Endothelial cell of umbilical vein (primary cell): ENCODE data around the gene GRK5. TPM values are rescaled to one million over a fixed set of nuclear protein-coding genes. Genes with fewer than 3 reads are reported as not detected.

ENCODE experiments used
- BruUV-seq: library from RNA; stranded (reverse); fragments of 400-500 nt; replicated peaks from 2 replicates; lab custom pipeline; 2021; lab: Mats Ljungman, UMichigan
- CTCF ChIA-PET: fragments of 300-600, 350-600 bp; sonication (Branson Sonifier 250); formaldehyde crosslinking; loops from one replicate; lab custom pipeline; 2021; ENCODE audit warnings: antibody characterized with exemption, inconsistent platforms; lab: Charles Lee
- POLR2A ChIA-PET: fragments of 300-600, 350-600 bp; sonication (Branson Sonifier 250); formaldehyde crosslinking; loops from one replicate; lab custom pipeline; 2021; ENCODE audit warnings: antibody characterized with exemption, inconsistent platforms; lab: Charles Lee
- DNase-seq: peaks from one replicate; pipeline ENCODE4 v3.0.0-alpha.2; 2011; ENCODE audit warnings: low read depth, low spot score
- FAIRE-seq: peaks from 2 replicates; lab custom pipeline; 2011; peaks lifted over from hg19 to GRCh38; lab: Jason Lieb, UNC
- H2AFZ ChIP-seq: 2 replicates; pipeline ENCODE4 v1.6.0; 2012; ENCODE audit warnings: low read depth, low read length, control low read depth, inconsistent platforms
- H3K27ac ChIP-seq: 2 replicates; pipeline ENCODE4 v1.5.1; 2011; ENCODE audit warnings: low read depth, mild to moderate bottlenecking, control low read depth, low read length, moderate library complexity; ENCODE audit not compliant: insufficient read depth
- H3K27me3 ChIP-seq, 2 experiments: 2 replicates each; pipeline versions ENCODE4 v1.6.0 to v1.6.1; 2011; ENCODE audit warnings: low read length in 2 of 2, mixed read lengths in 1 of 2; ENCODE audit not compliant: control insufficient read depth in 2 of 2, insufficient read depth in 2 of 2
- H3K36me3 ChIP-seq, 2 experiments: 2 replicates in 1 of 2; 3 replicates in 1 of 2; pipeline ENCODE4 v1.5.1; 2011; ENCODE audit warnings: low read length in 2 of 2, mild to moderate bottlenecking in 1 of 2, moderate library complexity in 1 of 2; ENCODE audit not compliant: control insufficient read depth in 2 of 2, insufficient read depth in 2 of 2; ENCODE audit errors: extremely low read depth in 1 of 2
- H3K4me1 ChIP-seq: 3 replicates; pipeline ENCODE4 v1.5.1; 2011; ENCODE audit warnings: mild to moderate bottlenecking, low read length; ENCODE audit not compliant: control insufficient read depth, insufficient read depth; ENCODE audit errors: extremely low read depth
- H3K4me2 ChIP-seq: 2 replicates; pipeline ENCODE4 v1.6.1; 2011; ENCODE audit warnings: low read length, control low read depth, mixed read lengths; ENCODE audit not compliant: insufficient read depth
- H3K4me3 ChIP-seq, 3 experiments: fragments of 200-600 bp in 1 of 3; sonication (generic), shearing (Covaris generic) in 1 of 3; replicated peaks in 1 of 3; 2 replicates each; pipeline ENCODE4 v1.5.1; 2011 to 2016; ENCODE audit warnings: control low read depth in 3 of 3, low read length in 3 of 3, mild to moderate bottlenecking in 2 of 3, inconsistent platforms in 1 of 3, low read depth in 1 of 3, moderate library complexity in 1 of 3; ENCODE audit not compliant: insufficient read depth in 1 of 3
- H3K79me2 ChIP-seq: 2 replicates; pipeline ENCODE4 v1.6.0; 2012; ENCODE audit warnings: low read length, inconsistent platforms; ENCODE audit not compliant: control insufficient read depth, insufficient read depth
- H3K9ac ChIP-seq: replicated peaks from 2 replicates; pipeline ENCODE3; 2011; ENCODE audit warnings: low read length, control low read depth; ENCODE audit not compliant: insufficient read depth; ENCODE audit errors: extremely low read depth
- H3K9me1 ChIP-seq: replicated peaks from 3 replicates; pipeline ENCODE4 v1.6.0; 2011; ENCODE audit warnings: mild to moderate bottlenecking, low read length; ENCODE audit not compliant: control insufficient read depth, insufficient read depth; ENCODE audit errors: extremely low read depth
- H3K9me3 ChIP-seq: replicated peaks from 2 replicates; pipeline ENCODE4 v1.5.1; 2012; ENCODE audit warnings: low read length, inconsistent platforms; ENCODE audit not compliant: control insufficient read depth, insufficient read depth
- H4K20me1 ChIP-seq: replicated peaks from 2 replicates; pipeline ENCODE3; 2011; ENCODE audit warnings: mild to moderate bottlenecking, low read length; ENCODE audit not compliant: control insufficient read depth, insufficient read depth; ENCODE audit errors: extremely low read depth
- EZH2 ChIP-seq: IDR thresholded peaks from 2 replicates; pipeline ENCODE4 v1.6.1; 2012; ENCODE audit warnings: borderline replicate concordance, low read depth, mild to moderate bottlenecking, moderate library complexity, low read length, inconsistent platforms; ENCODE audit not compliant: severe bottlenecking
- FOS ChIP-seq: IDR thresholded peaks from 2 replicates; pipeline ENCODE4 v1.6.1; 2011; ENCODE audit warnings: mild to moderate bottlenecking, low read length, moderate library complexity, borderline replicate concordance; ENCODE audit not compliant: insufficient read depth
- GATA2 ChIP-seq: IDR thresholded peaks from 2 replicates; pipeline ENCODE4 v1.7.0; 2011; ENCODE audit warnings: low read depth, mild to moderate bottlenecking, moderate library complexity, mixed read lengths, low read length; ENCODE audit not compliant: insufficient read length, insufficient read depth
- JUN ChIP-seq: IDR thresholded peaks from 2 replicates; pipeline ENCODE4 v1.6.1; 2011; ENCODE audit warnings: borderline replicate concordance, low read depth; ENCODE audit not compliant: insufficient read length, insufficient read depth
- MAX ChIP-seq: IDR thresholded peaks from 2 replicates; pipeline ENCODE4 v1.6.1; 2011; ENCODE audit not compliant: insufficient read depth, insufficient read length
- MYC ChIP-seq: IDR thresholded peaks from one replicate; pipeline ENCODE4 v1.6.1; 2011; ENCODE audit warnings: mild to moderate bottlenecking, low read depth, low read length
- POLR2A ChIP-seq: IDR thresholded peaks from 2 replicates; pipeline ENCODE4 v1.6.1; 2012; ENCODE audit warnings: low read depth, mild to moderate bottlenecking, control low read depth, low read length
- POLR2AphosphoS5 ChIP-seq: IDR thresholded peaks from 2 replicates; pipeline ENCODE4 v1.6.1; 2012; ENCODE audit warnings: low read depth, mild to moderate bottlenecking, control low read depth, low read length, moderate library complexity; ENCODE audit not compliant: insufficient read depth
- dilution Hi-C: fragments of 300-500 bp; cut with MboI; formaldehyde crosslinking; loops from one replicate; pipeline ENCODE4 v1.15.0; 2019; ENCODE audit warnings: low sequenced_read_pairs; ENCODE audit not compliant: extremely low pct_ligation_motif_present
- intact Hi-C: fragments of 100-400 bp; cut with micrococcal nuclease; formaldehyde crosslinking; loops from one replicate; pipeline ENCODE4 v1.10.0; 2022
- polyA plus RNA-seq, 4 experiments: library from polyadenylated mRNA; depleted of rRNA in 3 of 4; stranded (reverse) in 3 of 4; unstranded in 1 of 4; fragments of >200 nt; gene quantifications; 2 replicates each; pipeline versions ENCODE4 v1.2.1 to v1.2.3, GENCODE V29; 2011 to 2012; ENCODE audit warnings: missing spikeins in 1 of 4
- total RNA-seq: library from RNA; stranded (reverse); gene quantifications from 2 replicates; pipeline ENCODE4 v1.2.3, GENCODE V29; 2021
- TF ChIP-seq, protein P1 (sequence below), 2 donors: IDR thresholded peaks; 1 replicate in 1 of 2; 2 replicates in 1 of 2; pipeline ENCODE4 v1.5.1; 2011; ENCODE audit warnings: low read length in 2 of 2, mild to moderate bottlenecking in 2 of 2, moderate library complexity in 2 of 2, control low read depth in 1 of 2, inconsistent platforms in 1 of 2, low read depth in 1 of 2; ENCODE audit not compliant: insufficient read depth in 1 of 2; ENCODE audit errors: extremely low read depth in 1 of 2

The GRK5 gene
- total and polyA plus RNA-seq, 2 donors (not counting 3 experiments of a cell fraction or from before 2014, with no cell fraction given) = 13.1 to 29.5 TPM

DNA sequence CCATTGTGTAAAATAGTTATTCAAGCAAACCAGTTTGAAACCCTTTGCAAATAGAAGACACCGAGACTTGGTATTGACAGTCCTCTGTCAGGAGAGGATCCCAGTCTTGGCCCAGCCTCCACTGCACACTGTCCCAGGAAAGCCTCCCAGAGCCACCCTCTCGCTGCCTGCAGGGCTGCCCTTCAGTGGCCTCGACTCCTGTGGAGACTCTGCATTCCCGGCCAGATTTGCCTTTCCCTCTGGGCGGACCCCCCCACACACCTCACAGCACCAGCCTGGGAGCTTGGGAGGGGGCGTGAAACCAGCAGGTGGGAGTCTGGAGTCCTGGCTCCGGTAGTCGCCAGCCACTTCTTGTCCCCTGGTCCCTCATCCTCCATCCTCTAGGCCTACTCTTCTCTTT is 48.7 kb downstream of the GRK5 start:
- Histone ChIP-seq H3K9me1 (no peaks in the 10 kb centered on the region), H4K20me1 (no peaks in the 10 kb centered on the region), H3K4me1 (peaks cover 34% of the 10 kb centered on the region), H3K9me3 (no peaks in the 10 kb centered on the region), H3K36me3 (no peaks in the 10 kb centered on the region), H3K79me2 (peaks cover 3% of the 10 kb centered on the region), H2AFZ (no peak overlapping the region), H3K4me2 (no peak overlapping the region), H3K4me3 (no peak overlapping the region), H3K27me3 (no peaks in the 10 kb centered on the region), H3K27ac (no peak overlapping the region), H3K9ac (no peak overlapping the region)
- no TSS peak for BruUV-seq
- CTCF ChIA-PET = interaction anchor here (1.0 to 1.2 kb wide), 2 partner anchors 9 to 46 kb away, joined by 3 to 5 read pairs; no protein-coding TSS in a partner anchor
- TF ChIP-seq MYC (no peak), EZH2 (no peak), JUN (no peak), POLR2A (no peak), FOS (no peak), GATA2 (no peak), POLR2AphosphoS5 (no peak), MAX (no peak)
- TF ChIP-seq, protein P1, sequence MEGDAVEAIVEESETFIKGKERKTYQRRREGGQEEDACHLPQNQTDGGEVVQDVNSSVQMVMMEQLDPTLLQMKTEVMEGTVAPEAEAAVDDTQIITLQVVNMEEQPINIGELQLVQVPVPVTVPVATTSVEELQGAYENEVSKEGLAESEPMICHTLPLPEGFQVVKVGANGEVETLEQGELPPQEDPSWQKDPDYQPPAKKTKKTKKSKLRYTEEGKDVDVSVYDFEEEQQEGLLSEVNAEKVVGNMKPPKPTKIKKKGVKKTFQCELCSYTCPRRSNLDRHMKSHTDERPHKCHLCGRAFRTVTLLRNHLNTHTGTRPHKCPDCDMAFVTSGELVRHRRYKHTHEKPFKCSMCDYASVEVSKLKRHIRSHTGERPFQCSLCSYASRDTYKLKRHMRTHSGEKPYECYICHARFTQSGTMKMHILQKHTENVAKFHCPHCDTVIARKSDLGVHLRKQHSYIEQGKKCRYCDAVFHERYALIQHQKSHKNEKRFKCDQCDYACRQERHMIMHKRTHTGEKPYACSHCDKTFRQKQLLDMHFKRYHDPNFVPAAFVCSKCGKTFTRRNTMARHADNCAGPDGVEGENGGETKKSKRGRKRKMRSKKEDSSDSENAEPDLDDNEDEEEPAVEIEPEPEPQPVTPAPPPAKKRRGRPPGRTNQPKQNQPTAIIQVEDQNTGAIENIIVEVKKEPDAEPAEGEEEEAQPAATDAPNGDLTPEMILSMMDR (IDR thresholded peaks at IDR 0.05; ENCODE audit: extremely low read depth in 1 of 2, insufficient read depth in 1 of 2, low read depth in 1 of 2, low read length in 2 of 2) = no peak
- intact Hi-C loops (no loop called here), dilution Hi-C loops (no loop called here)
- DNase-seq (no peak), FAIRE-seq (no peak)
- POLR2A ChIA-PET = no interaction called here
